Stromal cell of bone marrow (primary cell): ENCODE measurements around the gene OXCT1.
A peak's percentile ranks its signal among the peaks of the same experiment; 100 is the strongest.
"Not testable (repeated sequence)": the region's sequence is repeated elsewhere in the genome, so short reads cannot be mapped to it uniquely, and the experiment has no call there.

ENCODE experiments used
- DNase-seq: peaks from one replicate; pipeline ENCODE4 v3.0.0-alpha.2; 2012; ENCODE audit warnings: low read depth

Gene OXCT1

DNA sequence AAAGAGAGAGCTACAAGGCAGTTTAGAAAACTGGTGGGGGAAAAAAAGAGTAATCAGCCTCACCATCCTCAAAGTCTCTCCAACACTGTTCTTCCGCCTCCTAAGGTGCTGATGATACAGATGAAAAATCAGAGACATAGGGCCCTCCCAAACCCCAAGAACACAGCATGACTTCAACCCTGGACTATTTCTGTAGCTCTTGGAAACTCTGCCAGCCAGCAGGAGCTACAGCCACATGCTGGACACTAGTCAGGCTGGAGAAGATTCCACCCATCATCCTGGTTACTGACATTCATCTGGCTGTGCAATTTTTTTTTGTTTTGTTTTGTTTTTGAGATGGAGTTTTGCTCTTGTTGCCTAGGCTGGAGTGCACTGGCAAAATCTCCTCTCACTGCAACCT, 42.4 kb downstream of the OXCT1 start:
- no peak for DNase-seq

DNA sequence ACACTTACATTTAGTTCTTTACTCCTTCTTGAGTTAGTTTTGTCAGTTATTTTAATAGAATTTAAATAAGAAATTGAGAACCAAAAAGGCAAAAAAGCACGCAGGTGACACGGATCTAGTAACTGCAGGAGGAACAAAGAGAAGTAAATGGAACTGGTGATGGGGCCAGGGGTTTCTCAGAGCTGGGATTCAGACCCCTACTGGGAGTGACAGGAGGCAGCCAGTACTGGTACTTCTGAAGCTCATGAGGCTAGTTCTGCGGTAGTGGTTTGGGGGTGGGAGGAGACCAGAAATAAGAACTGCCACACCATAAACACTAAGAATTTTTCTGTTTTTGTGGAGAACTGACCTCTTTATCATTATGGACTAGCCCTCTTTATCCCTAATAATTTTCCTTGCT, 48.2 kb downstream of the OXCT1 start:
- DNase-seq: no peak

DNA sequence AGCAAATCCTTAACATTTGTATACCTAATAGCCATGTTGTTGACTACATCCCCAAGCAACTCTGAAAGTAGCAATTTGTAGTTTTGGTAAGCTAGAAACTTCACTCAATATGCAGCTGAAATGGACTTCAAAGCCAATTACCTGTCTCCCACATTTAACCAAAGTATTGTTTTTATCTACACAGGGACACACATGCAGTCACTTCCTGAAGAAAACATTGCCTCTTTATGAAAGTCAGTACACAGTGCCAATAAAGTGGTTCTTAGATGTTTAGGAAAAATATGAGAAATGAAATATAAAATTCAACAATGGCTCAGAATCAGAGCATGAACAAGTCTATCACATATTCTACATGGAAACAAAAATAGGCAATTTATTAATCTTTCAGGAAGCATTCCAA, 49.2 kb downstream of the OXCT1 start:
- DNase-seq: no peak

- no peak for DNase-seq
Observed at GRCh38 chr5:41820150-41820549, 50.1 kb downstream of the OXCT1 start.

GRCh38 chr5:41817625-41818301, 52.5 kb downstream of the OXCT1 start:
- DNase-seq: no peak

- DNase-seq: no peak
Observed at GRCh38 chr5:41815663-41816229, 54.5 kb downstream of the OXCT1 start.

- DNase-seq: no peak
Observed at GRCh38 chr5:41815261-41815660, 55.0 kb downstream of the OXCT1 start.

GRCh38 chr5:41814306-41814705, 55.9 kb downstream of the OXCT1 start:
- not testable (repeated sequence) for DNase-seq

- no peak for DNase-seq
Observed at GRCh38 chr5:41812156-41812555, 58.1 kb downstream of the OXCT1 start.

GRCh38 chr5:41809128-41809527, 61.1 kb downstream of the OXCT1 start:
- DNase-seq: no peak

DNA sequence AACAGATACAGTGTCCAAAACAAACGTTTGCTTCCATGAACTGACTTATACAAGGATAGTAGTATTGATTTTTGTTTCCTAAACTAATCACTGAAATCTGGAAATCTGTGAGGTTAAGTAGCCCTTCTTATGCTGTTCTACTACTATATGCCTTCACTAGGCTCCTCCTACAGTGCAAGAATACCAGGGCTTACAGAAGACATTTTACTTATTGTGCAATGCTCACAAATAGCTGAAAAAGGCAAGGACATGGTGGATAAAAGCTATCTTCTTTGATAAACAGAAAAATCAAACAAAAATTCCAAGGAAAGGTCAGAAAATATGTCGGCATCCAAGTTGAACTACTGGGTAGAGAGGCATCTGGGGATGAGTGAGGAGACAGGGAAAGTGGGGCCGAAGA, 61.9 kb downstream of the OXCT1 start:
- DNase-seq: no peak

DNA sequence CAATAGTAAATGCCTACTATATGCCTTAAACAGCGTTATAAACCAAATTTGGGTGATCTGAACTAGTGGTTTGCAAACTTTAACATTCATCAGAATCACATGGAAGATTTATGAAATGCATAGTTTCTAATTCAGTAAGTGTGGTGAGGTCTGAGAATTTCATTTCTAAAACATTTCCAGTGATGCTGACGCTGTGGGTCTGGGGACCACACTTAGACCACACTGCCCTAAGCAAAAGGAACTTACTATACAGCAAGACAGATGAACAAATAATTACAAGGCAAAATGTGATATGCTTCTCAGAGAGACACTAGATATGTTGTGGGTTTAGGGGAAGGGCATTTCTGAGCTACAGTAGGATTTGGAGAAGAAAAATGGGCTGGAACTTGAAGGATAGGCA, 72.6 kb downstream of the OXCT1 start:
- DNase-seq: no peak

- DNase-seq: no peak
Observed at GRCh38 chr5:41796061-41796460, 74.2 kb downstream of the OXCT1 start.

DNA sequence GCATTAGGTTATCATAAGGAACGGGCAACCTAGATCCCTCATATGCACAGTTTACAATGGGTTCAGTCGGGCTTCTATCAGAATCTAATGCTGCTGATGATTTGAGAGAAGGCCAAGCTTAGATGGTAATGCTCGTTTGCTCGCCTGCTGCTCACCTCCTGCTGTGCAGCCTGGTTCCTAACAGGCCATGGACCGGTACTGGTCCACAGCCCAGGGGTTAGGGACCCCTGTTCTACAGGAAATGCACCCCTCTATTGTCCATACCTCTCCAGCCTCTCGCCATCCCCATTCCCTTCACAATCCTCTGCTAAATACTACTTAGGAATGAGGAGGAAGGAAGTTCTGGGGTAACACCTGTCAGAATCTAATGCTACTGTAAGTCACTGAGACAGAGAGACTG, 75.1 kb downstream of the OXCT1 start:
- no peak for DNase-seq

GRCh38 chr5:41794471-41794870, 75.8 kb downstream of the OXCT1 start:
- peak; percentile 80 for DNase-seq

- no peak for DNase-seq
Observed at GRCh38 chr5:41793141-41793770, 77.0 kb downstream of the OXCT1 start.

- DNase-seq: no peak
Observed at GRCh38 chr5:41790038-41790776, 80.0 kb downstream of the OXCT1 start.

DNA sequence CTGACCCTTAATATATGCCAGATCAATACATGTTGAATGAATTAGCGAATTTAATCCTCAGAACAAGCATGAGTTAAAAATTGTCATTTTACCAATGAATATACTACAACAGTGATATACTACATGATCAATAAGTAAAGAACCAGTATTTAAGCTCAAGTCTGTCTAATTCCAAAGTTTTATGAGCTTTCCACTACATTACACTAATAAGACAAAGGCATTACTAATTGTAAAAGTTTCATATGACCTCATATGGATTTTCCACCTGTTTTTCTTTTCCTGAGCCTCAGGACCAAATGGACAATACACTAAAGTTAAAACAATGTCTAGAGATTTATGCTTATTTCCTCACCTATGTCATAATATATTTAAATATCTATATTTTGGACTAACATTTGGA, 80.8 kb downstream of the OXCT1 start:
- DNase-seq: no peak

DNA sequence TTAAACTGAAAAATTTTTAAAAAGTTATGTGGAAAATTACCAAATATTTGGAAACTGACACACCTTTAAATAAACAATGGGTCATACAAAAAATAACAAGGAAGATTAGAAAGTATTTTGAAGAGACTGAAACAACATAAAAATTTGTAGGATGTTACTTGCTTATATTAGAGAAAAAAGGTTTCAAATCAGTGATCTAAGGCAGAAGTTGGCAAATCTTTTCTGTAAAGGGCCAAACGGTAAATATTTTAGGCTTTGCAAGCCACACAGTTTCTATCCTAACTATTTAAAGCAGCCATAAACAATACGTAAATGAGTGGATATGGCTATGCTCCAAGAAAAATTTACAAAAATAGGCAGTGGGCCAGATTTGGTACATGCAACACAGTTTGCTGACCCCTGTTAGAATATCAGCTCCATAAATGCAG, 81.3 kb downstream of the OXCT1 start:
- peak; percentile 20 for DNase-seq

DNA sequence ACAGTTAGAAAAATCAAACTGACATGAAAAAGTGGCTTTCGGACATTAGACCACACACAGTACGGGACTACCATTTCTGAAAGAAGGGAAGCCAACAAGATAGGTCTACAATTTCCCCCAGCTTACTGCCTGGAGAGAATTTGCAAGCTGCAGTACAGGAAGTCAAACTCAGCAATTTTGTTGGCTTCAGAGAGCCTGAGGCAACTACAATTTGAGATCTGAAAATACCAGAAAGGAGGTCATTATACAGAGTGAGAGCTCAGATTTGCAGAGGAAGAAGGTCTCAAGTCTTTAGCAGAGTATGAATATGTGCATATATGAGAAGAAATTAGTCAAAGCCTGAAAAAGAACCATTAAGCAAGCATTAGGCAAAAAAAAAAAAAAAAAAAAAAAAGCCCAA, 83.0 kb downstream of the OXCT1 start:
- no peak for DNase-seq

GRCh38 chr5:41785061-41785460, 85.2 kb downstream of the OXCT1 start:
- no peak for DNase-seq

DNA sequence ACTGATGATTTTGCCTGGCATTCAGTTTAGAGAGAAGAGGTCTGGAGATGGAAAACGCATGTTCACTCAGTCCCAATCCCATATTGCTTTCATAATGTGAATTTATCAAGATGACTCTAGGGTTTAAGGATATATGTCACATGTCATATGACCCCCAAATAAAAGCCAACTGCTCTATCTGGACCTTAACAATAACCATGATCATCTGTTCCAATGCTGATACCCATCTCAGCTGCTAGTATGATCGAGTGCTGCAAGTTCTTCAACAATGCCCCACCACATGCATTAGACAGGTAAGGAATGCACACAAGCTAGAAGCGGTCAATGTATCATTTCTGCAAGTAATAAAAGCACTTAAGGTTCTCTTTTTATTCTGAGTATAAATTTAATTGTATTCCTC, 91.8 kb downstream of the OXCT1 start:
- DNase-seq: no peak

DNA sequence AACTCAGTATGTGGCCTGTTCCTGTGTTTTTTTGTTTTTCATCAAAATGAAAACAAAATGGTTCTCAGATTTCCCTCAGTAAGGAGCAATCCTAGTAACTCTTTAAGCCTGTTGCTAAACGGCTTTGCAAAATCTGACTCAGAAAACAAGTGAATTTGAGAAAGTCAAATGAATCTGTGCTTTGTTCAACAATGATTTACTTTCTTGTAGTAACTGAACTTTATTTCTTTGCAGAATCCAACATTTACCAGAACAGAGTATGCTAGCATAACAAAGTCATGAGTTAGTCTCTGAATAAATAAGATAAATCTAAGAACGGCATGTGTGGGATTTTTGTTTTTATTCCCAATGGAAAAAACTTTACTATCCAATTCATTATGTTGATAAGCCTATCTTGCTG, 93.8 kb downstream of the OXCT1 start:
- DNase-seq: no peak
